CD4-positive, alpha-beta T cell treated with Interleukin-17A for 4 hours (primary cell): ENCODE data around the gene SFTPB.

ENCODE experiments used
- DNase-seq: peaks from one replicate; pipeline ENCODE4 v3.0.0-alpha.2; 2020; ENCODE audit warnings: mixed read lengths

SFTPB gene

DNA sequence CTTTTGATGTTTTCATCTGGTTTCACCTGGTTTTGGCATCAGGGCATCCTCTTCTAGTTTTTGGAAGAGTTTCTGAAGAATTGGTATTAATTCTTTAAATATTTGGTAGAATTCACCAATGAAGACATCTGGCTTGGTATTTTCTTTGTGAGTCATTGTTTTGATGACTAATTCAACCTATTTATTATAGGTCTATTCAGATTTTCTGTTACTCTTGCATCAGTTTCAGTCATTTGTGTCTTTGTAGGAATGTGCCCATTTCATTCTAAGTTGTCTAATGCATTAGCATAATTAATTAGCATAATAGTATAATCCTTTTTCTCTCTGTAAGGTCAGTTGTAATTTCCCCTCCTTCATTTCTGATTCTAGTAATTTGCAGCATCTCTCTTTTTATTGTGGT lies 34.2 kb upstream of the SFTPB start:
- no peak for DNase-seq

DNA sequence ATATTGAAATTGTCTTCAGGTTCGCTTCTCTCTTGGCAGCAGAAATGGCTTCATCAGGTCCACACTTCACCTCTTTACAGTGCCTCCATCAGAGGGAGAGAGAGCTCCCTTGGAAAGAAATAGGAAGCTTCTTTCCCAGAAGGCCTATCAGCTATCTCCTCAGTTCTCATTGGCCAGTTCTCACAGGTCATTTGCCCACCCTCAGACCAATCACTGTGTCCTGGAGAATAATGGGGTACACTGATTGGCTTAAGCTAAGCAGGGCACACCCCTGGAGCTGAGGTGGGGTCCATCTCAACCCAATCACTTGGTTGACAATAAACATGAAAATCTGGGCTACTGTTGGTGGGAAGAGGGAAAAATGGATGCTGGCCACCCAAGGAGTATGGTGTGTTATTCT lies 31.3 kb upstream of the SFTPB start:
- no peak for DNase-seq

DNA sequence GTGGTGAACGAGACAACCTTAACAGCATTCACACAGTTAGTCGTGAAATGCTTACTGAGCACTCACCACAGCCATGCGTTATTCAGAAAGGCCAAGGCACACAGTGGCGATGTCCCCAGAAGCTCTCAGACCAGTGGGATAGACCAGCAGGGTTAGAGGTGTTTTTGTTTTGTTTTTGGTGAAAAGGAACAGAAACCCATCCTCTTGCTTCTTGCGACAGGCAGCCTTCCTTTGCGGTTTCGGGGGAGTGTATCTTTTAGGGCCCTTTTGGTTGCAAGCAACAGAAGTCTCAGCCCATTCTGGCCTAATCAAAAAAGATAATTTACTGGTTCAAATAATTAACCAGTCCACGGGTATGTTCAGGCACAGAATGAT lies 30.9 kb upstream of the SFTPB start:
- no peak for DNase-seq

DNA sequence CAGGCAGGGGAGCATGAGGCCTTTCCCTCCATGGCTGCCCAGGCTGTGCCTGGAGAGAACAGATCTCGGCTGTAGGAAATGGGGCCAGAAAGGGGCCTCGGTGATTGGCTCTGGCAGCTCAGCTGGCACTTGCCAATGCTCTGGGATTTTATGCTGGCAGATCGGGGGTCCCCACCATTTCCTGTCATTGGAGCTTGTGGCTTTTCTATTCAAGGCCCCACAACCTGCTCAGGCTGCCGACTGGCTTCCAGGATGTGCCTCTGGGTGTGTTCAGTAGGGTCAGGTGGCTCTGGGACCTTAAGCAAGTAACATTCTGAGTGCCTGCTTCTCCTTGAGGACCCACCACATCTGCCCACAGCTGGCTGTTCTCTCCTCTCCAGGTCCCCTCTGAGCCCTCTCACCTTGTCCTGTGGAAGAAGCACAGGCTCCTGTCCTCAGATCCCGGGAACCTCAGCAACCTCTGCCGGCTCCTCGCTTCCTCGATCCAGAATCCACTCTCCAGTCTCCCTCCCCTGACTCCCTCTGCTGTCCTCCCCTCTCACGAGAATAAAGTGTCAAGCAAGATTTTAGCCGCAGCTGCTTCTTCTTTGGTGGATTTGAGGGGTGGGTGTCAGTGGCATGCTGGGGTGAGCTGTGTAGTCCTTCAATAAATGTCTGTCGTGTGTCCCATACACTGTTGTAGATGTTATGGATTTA lies 30.3 kb upstream of the SFTPB start:
- DNase-seq = no peak

DNA sequence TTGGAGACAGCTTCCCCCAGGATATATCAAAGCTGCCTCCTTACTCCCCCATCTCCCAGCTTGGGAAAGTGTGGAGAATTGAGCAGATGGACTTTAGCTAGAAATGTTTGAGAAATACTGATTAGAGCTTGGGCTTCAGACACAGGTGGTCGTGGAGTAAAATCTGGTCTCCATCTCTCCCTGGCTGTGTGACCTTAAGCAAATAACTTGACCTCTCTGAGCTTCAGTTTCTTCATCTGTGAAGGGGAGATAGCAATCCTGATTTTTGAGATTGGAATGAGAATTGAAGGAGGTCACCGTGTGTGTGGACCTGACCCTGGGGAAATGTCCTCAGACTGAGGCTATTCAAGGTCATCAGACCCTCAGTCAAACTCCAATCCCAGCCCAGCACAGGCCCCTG lies 29.7 kb upstream of the SFTPB start:
- no peak for DNase-seq

DNA sequence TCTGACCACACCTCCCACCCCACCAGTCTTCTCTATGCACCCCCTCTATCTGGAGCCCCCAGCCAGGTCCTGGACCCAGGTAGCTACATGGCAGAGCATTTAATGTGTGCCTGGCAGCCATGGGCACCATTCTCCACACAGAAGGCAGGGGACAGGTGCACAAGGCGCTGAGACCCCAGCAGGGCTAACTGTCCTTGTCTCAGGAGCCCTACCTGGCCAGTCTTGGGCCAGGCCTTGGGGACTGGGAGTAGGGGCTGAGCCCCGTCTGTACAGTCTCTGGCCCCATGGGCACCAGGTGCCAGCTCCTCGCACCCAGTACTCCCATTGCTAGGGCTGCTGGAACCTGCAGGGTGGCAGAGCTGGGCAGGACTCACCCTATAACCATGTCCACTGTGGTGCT lies 29.1 kb upstream of the SFTPB start:
- DNase-seq = no peak

DNA sequence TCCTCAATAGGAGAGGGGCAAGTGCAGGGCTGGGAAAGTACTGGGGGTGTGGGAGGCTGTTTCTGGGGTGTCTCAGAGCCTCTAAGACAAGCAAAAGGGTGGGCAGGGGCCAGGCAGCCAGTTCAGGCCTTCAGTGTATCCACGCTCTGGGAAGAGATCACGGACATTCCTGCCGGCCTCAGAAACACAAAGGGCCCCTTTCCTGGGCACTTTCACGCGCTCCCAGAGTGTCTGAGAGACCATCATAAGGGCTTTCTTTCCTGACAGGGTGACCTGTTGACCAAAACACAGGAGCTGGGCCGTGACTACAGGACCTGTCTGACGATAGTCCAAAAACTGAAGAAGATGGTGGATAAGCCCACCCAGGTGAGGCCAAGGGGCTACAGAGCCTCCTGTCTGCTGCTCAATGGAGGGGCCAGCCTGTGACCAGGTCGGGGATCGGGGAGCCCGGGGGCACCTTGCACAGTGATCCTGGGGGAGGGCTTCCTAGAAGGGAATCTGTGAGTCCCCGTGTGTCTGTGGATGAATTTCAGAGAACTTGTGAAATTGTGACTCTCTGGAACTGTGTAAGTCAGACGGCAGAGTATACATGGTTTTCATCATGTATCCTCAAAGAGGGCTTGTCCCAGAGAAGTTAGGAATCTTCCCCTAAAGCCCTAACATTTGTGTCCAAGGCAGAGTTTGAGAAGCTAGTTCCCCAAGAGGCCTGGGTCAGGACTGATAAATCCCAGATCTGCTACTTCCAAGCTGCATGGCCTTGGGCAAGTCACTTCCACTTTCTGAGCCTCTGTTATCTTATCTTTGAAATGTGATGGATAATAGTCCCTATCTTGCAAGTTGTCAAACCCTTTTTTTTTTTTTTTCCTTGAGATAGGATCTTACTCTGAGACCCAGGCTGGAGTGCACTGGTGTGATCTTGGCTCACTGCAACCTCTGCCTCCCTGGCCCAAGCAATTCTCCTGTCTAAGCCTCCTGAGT lies 28.0 kb upstream of the SFTPB start:
- no peak for DNase-seq

DNA sequence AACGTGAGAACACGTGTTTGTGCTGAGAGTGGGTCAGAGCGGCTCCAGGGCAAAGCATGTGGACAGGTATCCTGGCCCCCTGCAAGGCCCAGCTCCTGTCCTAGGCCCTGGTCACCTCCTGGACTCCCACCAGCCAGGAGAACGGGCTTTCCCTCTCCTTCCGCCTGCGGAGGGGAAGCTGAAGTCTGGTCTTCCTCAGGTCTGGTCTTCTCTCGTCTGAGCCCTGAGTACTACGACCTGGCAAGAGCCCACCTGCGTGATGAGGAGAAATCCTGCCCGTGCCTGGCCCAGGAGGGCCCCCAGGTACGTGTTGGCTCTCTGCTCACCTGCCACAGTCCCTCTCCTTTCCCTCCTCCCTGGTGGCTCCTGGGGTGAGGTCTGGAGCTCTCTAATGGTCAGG lies 27.1 kb upstream of the SFTPB start:
- no peak for DNase-seq

DNA sequence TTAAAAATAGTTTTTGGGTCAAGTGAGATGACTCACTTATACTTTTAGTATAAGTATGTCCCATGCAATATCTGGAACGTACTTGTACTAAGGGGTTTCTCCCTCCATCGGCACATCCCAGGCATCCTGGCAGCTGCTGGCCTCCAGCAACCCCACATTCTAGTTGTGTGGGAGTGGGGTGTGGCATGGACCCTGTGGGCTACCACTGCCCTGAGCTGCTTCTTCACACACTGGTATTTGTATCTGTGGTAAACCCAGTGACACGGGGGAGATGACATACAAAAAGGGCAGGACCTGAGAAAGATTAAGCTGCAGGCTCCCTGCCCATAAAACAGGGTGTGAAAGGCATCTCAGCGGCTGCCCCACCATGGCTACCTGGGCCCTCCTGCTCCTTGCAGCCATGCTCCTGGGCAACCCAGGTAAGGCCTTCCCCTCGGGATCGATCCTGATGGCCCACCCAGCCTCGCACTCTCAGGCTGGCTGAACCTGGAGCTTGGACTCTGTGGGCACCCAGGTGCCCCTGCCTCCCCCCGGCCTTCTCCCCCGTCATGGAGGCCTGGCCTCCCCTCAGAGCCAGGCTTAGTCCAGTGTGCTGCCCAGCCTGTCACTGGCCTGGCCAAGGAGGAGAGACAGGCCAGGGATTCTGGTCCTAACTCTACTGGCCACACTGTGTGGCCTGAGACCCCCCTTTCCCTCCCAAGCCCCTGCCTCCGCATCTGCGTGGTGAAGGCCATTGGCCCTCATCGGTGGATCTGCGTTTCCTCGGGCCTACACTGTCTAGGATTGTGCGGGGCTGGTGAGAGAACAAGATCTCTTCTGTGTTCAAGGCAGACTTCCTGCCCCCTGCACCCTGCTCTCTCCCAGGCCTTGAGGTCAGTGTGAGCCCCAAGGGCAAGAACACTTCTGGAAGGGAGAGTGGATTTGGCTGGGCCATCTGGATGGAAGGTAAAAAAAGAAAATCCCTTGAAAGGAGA lies 26.3 kb upstream of the SFTPB start, which contains the start of gene GNLY:
GNLY (plus strand) TSS at position 307 of the 974 bp plus-strand sequence; CDS start at position 368, 61 bp downstream.
- DNase-seq = no peak

DNA sequence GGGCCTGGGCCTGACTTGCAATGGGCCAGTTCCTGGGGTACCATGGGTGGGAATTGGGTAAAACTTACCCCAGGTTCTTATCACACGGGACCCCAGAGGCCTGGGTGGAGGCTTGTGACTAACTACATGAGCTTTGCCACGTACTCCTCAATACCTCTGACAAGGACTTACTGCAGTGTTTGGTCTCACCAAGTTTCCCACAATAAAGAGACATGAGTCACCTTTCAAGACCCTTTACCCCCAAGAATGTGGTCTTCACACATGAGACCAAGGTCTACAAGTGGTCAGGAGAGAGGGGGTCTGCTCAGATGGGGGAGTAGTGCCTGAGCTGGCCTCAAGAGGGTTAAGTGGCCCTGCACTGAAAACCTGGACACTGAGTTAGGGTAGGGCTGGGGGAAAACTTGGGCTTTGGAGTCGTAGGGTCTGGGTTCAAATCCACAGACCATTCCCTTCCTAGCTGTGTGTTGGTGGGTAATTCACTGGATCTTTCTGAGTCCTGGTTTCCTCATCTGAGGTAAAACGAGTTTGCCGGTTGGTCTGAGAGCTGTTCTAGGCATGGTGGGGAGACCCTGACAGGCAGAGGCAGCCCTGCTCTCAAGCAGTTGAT lies 24.1 kb upstream of the SFTPB start:
- DNase-seq = no peak

DNA sequence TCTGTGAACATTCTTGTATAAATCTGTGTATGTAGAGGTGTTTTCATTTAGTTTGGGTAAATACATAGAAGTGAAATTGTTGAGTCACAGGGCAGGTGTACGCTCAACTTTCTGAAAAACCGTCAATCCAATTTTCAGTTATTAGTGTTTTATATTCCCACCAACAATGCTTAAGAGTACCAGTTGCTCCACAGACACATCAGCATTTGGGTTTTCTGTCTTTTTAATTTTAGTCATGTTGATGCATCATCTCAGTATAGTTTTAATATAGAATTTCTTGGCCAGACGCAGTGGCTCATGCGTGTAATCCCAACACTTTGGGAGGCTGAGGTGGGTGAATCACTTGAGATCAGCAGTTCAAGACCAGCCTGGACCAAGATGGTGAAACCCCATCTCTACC lies 22.9 kb upstream of the SFTPB start:
- no peak for DNase-seq

DNA sequence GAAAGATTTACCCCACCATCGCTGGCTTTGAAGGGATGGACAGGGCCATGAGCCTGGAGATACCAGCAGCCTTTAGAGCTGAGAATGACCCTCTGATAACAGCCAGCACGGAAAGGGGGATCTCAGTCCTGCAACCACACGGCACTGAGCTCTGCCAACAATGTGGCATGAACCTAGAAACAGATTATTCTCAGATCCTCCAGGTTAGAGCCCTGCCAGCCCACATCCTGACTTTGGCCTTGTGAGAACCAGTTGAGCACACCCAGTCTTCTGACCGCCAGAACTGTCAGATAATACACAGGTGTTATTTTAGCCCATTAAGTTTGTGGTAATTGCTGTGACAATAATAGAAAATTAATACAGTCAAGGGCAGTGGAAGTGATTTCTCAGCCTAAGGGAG lies 16.8 kb upstream of the SFTPB start:
- DNase-seq = no peak

DNA sequence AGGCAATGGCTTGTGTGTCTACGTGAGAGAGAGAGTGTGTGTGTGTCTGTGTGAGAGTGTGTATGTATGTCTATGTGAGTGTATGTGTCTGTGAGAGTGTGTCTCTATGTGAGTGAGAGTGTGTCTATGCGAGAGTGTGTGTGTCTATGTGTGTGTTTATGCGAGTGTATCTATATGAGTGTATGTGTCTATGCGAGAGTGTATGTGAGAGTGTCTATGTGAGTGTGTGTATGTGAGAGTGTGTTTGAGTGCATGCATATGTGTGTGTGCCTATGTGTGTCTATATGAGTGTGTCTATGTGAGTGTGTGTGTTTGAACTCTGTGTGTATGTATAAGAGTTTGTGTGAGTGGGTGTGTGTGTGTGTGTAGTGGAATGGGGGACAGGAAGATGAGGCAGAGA lies 16.4 kb upstream of the SFTPB start:
- DNase-seq = no peak

DNA sequence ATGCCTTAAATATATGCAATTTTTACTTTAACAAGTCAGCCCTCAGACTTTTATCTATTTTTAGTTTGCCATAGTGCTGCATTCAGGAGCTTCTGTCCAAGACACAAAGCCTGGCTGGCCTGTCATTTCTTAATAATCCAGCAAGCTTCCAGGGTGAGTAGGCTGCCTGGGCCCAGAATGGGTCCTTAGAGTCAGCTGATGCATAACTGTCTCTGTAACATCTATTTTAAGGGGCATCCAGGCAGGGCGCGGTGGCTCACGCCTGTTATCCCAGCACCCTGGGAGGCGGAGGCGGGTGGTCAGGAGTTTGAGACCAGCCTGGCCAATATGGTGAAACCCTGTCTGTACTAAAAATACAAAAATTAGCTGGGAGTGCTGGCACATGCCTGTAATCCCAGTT lies 14.4 kb upstream of the SFTPB start:
- DNase-seq = no peak

DNA sequence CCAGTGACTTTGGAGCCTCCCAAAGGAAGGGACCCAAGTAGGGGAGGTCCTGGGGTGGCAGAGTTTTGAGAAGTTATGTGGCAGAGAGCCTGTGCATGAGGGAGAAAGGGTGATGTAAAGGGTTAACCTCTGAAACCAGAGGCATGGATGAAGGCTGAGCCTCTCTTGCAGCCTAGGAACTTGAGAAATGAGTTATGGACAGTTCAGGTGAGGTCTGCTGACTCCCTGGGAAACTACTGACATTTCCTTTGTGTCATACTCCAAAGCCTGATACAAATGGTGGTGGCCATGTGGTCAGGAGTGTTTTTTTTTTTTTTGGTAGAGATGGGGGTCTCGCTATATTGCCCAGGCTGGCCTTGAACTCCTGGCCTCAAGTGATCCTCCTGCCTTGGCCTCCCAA lies 13.8 kb upstream of the SFTPB start:
- DNase-seq = no peak

DNA sequence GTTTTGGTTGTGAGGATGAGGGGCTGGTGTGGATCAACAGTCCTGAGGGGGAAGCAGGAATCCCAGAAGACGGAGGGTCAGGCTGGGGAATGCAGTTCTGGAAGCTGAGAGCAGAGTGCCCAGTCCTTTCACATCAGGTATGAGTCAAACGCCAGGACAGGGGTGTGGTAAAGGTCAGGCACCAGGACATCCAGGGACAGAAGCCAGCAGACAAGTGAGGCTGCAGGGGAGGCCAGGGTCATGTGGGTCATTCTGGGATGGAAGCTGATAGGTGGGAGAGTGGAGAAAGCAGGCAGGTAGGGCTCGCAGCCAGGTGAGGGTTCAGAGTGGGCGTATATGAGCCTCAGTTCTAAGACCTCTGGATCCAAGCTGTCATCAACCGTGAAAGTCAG lies 13.4 kb upstream of the SFTPB start:
- no peak for DNase-seq

DNA sequence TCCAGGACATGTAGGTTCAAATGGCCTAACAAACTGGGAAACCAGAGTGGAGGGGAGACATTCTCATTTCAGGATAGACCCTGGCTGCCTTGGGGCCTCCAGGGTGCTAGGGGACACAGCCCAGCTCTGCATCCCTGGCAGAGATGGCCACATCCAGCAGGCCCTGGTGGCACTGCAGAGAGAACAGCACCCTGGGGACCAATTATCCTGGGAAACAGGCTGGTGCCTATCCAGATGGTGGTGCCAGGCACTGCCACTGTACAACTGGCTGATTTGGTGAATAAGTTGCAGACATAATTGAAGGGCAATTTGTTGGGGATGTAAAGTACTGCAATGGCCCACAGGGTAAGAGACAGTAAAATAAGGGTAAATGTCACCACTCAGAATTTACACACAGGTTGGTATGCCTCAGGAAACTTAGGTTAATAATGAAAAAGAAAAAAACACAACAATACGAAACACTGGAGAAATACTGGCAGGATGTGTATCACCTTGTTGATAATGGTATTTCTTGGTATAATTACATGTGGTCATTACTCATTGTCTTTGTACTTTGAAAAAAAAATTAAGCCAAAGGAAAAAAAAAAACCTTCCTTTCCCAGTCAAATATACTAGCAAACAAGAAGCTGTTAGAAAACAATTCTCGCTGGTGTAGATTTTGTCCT lies 12.8 kb upstream of the SFTPB start:
- DNase-seq = no peak

DNA sequence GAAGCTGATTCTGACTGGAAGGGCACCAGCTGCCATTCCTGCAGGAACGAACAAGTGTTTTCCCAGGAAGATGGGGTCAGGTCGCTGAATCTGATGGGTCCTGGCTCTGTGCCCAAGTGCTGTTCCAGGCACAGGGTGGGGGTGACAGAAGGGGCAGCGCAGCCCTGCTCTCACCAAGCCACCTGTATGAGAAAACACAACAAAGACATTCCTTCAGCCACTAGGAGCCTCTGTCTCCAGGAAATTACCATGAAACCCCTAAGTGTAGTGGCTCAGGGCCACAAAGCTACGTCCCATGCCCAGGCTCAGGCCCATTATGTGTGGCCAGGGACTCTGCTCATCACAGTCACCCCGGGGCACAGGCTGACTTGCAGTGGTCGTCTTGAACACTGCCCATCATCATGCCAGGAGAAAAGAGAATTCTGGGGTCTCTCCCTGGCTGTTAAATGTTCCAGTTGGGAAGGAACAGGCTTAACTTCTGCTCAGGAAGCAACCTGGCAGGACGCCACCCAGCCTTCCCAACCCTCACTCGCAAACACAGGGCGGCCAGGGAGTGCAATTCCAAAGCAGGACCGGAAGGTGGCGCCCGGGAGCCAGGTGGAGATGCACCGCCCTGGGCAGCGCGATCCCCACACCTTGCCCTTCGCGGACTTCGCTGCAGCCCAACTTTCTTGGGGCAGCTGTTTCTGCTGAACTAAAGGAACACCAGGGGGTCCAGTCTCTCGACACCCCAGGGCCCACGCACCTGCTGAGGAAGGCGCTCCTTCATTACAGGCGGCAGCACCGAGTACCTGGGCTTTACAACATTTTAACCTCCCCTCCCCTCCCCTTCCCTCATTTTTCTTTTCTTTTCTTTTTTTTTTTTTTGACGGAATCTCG lies 11.0 kb upstream of the SFTPB start:
- peak; percentile 84 for DNase-seq

DNA sequence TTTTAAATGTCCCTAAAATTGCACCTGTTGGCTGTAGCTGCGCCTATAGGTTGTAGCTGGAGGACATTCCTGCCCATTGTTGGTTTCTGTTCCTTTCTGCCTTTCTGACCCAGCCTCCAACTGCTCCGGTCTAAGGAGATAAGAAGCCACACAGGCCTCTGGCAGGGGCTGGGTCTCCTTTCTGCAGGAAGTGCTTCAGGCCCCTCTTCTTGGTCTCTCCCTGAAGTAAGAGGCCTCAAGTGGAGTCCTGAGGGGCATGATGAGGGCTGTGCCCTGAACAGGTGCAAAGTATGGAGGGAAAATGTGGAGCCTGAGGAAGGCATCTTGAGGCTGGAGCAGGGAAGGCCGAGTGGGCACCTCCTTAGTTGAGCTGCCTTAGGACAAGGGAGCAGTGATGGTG lies 10.4 kb upstream of the SFTPB start:
- DNase-seq = no peak

DNA sequence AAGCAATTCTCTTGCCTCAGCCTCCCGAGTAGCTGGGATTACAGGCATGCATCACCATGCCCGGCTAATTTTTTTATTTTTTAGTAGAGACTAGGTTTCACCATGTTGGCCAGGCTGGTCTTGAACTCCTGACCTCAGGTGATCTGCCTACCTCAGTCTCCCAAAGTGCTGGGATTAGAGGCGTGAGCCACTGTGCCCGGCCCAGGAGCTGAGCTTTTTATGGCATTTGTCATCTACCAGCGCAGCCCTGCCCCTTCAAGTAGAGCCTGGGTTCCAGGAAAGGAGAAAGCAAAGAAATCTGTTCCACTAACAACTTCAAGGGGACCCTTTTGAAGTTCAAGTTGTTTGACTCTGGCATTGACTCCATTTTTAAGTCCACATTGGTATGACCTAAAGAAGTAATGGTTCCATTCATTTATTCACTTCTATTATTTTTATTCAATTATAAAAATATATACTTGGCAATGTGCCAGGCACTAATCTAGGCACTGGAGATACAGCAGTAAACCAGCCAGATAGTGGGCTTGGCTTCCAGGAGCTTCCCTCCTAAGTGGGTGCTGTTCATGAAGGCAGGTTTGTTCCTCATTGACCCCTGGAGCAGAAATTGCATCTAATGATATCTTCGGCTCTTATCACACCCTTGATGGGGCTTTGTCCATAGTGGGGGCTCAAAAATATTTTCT lies 8.0 kb upstream of the SFTPB start:
- no peak for DNase-seq
